HepG2 (cell line): ENCODE results near the gene TLCD1. TPM values are rescaled to one million over a fixed set of nuclear protein-coding genes. Genes with fewer than 3 reads are reported as not detected.

ENCODE experiments used
- ATAC-seq: fragments of 200-7000 bp; cut with Tn5 transposase; 3 replicates; pipeline ENCODE4 v1.9.1; 2020; ENCODE audit warnings: mild to moderate bottlenecking, moderate library complexity
- BruUV-seq: library from RNA; stranded (reverse); fragments of 400-500 nt; replicated peaks from 2 replicates; lab custom pipeline; 2021; lab: Mats Ljungman, UMichigan
- CTCF ChIA-PET: fragments of 300-600 bp; formaldehyde crosslinking; extraction: SDS; loops from one replicate; lab custom pipeline; 2021; ENCODE audit warnings: low total read pairs, inconsistent platforms, low intra/inter-chr PET ratio; lab: Yijun Ruan, JAX
- POLR2A ChIA-PET: fragments of 350-600 bp; sonication (Branson Sonifier 250); formaldehyde crosslinking; loops from one replicate; lab custom pipeline; 2020; ENCODE audit warnings: antibody characterized with exemption, inconsistent platforms; lab: Yijun Ruan, JAX
- DNase-seq: peaks from one replicate; pipeline ENCODE4 v3.0.0-alpha.2; 2015; ENCODE audit warnings: low spot score
- FAIRE-seq: peaks from 3 replicates; lab custom pipeline; 2011; peaks lifted over from hg19 to GRCh38; lab: Jason Lieb, UNC
- H2AFZ ChIP-seq: one replicate; pipeline ENCODE4 v1.6.1; 2011; ENCODE audit warnings: low read length, inconsistent platforms
- H3K27ac ChIP-seq: fragments of 300-600 bp; 3 replicates; pipeline ENCODE4 v1.8.0; 2011; ENCODE audit warnings: mixed run types, mild to moderate bottlenecking, mixed read lengths, low read length, inconsistent platforms; ENCODE audit not compliant: insufficient read depth; ENCODE audit errors: extremely low read length
- H3K27me3 ChIP-seq, 2 experiments: fragments of 200-600 bp in 1 of 2; 2 replicates in 1 of 2; 3 replicates in 1 of 2; pipeline versions ENCODE4 v1.6.0 to v1.8.0; 2011; ENCODE audit warnings: low read length in 2 of 2, mild to moderate bottlenecking in 2 of 2, moderate library complexity in 2 of 2, inconsistent platforms in 1 of 2; ENCODE audit not compliant: insufficient read depth in 2 of 2, control insufficient read depth in 1 of 2
- H3K36me3 ChIP-seq, 2 experiments: fragments of 200-600 bp in 1 of 2; replicated peaks in 1 of 2; 2 replicates in 1 of 2; 3 replicates in 1 of 2; pipeline versions ENCODE4 v1.5.1 to v1.8.0; 2011; ENCODE audit warnings: low read length in 2 of 2, inconsistent platforms in 1 of 2; ENCODE audit not compliant: insufficient read depth in 2 of 2, control insufficient read depth in 1 of 2
- H3K4me1 ChIP-seq: 2 replicates; pipeline ENCODE4 v1.5.1; 2012; ENCODE audit warnings: low read length, inconsistent platforms; ENCODE audit not compliant: insufficient read depth
- H3K4me2 ChIP-seq: 2 replicates; pipeline ENCODE4 v1.6.0; 2011; ENCODE audit warnings: low read depth, low read length, inconsistent platforms
- H3K4me3 ChIP-seq, 3 experiments: fragments of 200-600 bp in 1 of 3; sonication (generic), shearing (Covaris generic) in 1 of 3; replicated peaks in 1 of 3; 2 replicates each; pipeline ENCODE4 v1.5.1; 2011 to 2016; ENCODE audit warnings: low read length in 3 of 3, inconsistent platforms in 2 of 3, low read depth in 2 of 3, mild to moderate bottlenecking in 2 of 3, control low read depth in 1 of 3, mixed read lengths in 1 of 3; ENCODE audit not compliant: insufficient read depth in 1 of 3
- H3K79me2 ChIP-seq: one replicate; pipeline ENCODE4 v1.6.1; 2011; ENCODE audit warnings: low read length, inconsistent platforms; ENCODE audit not compliant: insufficient read depth
- H3K9ac ChIP-seq: 2 replicates; pipeline ENCODE4 v1.6.0; 2011; ENCODE audit warnings: mild to moderate bottlenecking, low read depth, low read length, inconsistent platforms; ENCODE audit not compliant: insufficient read depth
- H3K9me3 ChIP-seq: 2 replicates; pipeline ENCODE4 v1.5.1; 2012; ENCODE audit warnings: mild to moderate bottlenecking, low read length
- H4K20me1 ChIP-seq: 2 replicates; pipeline ENCODE4 v1.6.0; 2011; ENCODE audit warnings: inconsistent platforms, mild to moderate bottlenecking, low read length, moderate library complexity; ENCODE audit not compliant: insufficient read depth
- AKAP8 ChIP-seq: sonication (generic); formaldehyde crosslinking; IDR thresholded peaks from 2 replicates; pipeline ENCODE4 v1.5.1; 2020; ENCODE audit warnings: mild to moderate bottlenecking, missing genetic modification reagents
- KLF9 ChIP-seq: IDR thresholded peaks from 2 replicates; pipeline ENCODE4 v1.6.1; 2016; ENCODE audit warnings: low read depth
- MAZ ChIP-seq, 2 experiments: sonication (generic) in 1 of 2; formaldehyde crosslinking in 1 of 2; IDR thresholded peaks; 2 replicates each; pipeline versions ENCODE4 v1.5.0 to v1.6.1; 2012 to 2020; ENCODE audit warnings: low read depth in 2 of 2, mild to moderate bottlenecking in 2 of 2, borderline replicate concordance in 1 of 2, improper control_type of control experiment in 1 of 2, low read length in 1 of 2, missing genetic modification reagents in 1 of 2, moderate library complexity in 1 of 2
- ZNF232 ChIP-seq: sonication (generic); formaldehyde crosslinking; IDR thresholded peaks from 2 replicates; pipeline ENCODE4 v1.4.0; 2020; ENCODE audit warnings: missing genetic modification reagents, borderline replicate concordance
- ZNF510 ChIP-seq: sonication (generic); formaldehyde crosslinking; IDR thresholded peaks from 2 replicates; pipeline ENCODE4 v1.4.0; 2020; ENCODE audit warnings: low read depth, mild to moderate bottlenecking, missing genetic modification reagents
- ZNF619 ChIP-seq: sonication (generic); formaldehyde crosslinking; IDR thresholded peaks from 2 replicates; pipeline ENCODE4 v1.4.0; 2020; ENCODE audit warnings: mild to moderate bottlenecking, missing genetic modification reagents
- ZNF776 ChIP-seq: sonication (generic); formaldehyde crosslinking; IDR thresholded peaks from 2 replicates; pipeline ENCODE4 v1.4.0; 2020; ENCODE audit warnings: mild to moderate bottlenecking, missing genetic modification reagents
- ZNF790 ChIP-seq: sonication (generic); formaldehyde crosslinking; IDR thresholded peaks from 2 replicates; pipeline ENCODE4 v1.8.0; 2022; ENCODE audit warnings: missing genetic modification reagents, mild to moderate bottlenecking, borderline replicate concordance
- WGBS: methylation state at CpG from one replicate; pipeline ENCODE4 v1.1.6; 2017; ENCODE audit warnings: low lambda C conversion rate; 5-methylcytosine and 5-hydroxymethylcytosine counted together
- in situ Hi-C: cut with HindIII; loops from 2 replicates; pipeline ENCODE4 v1.10.0; 2017; ENCODE audit warnings: low pct_unique_long_range_greater_than_20kb; ENCODE audit not compliant: extremely low pct_ligation_motif_present
- intact Hi-C: fragments of 100-400 bp; cut with micrococcal nuclease; formaldehyde crosslinking; loops from one replicate; pipeline ENCODE4 v1.10.0; 2022; ENCODE audit not compliant: unreplicated experiment
- polyA plus RNA-seq, 8 experiments: library from polyadenylated mRNA; depleted of rRNA in 3 of 8; stranded (reverse) in 7 of 8; unstranded in 1 of 8; fragments of >200 nt; fragmentation: Illumina TruSeq in 4 of 8; extraction: Trizol in 4 of 8; gene quantifications; 2 replicates each; pipeline versions ENCODE4 v1.2.1 to v1.2.3, GENCODE V29; 2011 to 2016; ENCODE audit warnings: low read depth in 4 of 8, missing spikeins in 1 of 8, mixed read lengths in 1 of 8; ENCODE audit not compliant: insufficient read depth in 1 of 8
- total RNA-seq, 5 experiments: library from RNA; depleted of rRNA; stranded (reverse); fragments of >200 nt; fragmentation: Illumina TruSeq; extraction: Trizol; gene quantifications; 2 replicates each; pipeline ENCODE4 v1.2.3, GENCODE V29; 2016; ENCODE audit warnings: low read depth in 1 of 5
- TF ChIP-seq, protein P1 (sequence below): sonication (generic); formaldehyde crosslinking; conservative IDR thresholded peaks from 2 replicates; pipeline ENCODE4 v1.4.0; 2020; ENCODE audit warnings: missing genetic modification reagents
- TF ChIP-seq, protein P2 (sequence below): sonication (generic); formaldehyde crosslinking; IDR thresholded peaks from 2 replicates; pipeline ENCODE4 v1.4.0; 2020; ENCODE audit warnings: missing genetic modification reagents
- TF ChIP-seq, protein P3 (sequence below): fragments of 450-650 bp; IDR thresholded peaks from 2 replicates; pipeline ENCODE4 v1.6.1; 2017
- TF ChIP-seq, protein P4 (sequence below): sonication (generic); formaldehyde crosslinking; IDR thresholded peaks from 2 replicates; pipeline ENCODE4 v1.4.0; 2020; ENCODE audit warnings: mild to moderate bottlenecking, missing genetic modification reagents
- TF ChIP-seq, protein P5 (sequence below): sonication (generic); formaldehyde crosslinking; conservative IDR thresholded peaks from 2 replicates; pipeline ENCODE4 v1.8.0; 2022; ENCODE audit warnings: missing genetic modification reagents

The TLCD1 gene
- total and polyA plus RNA-seq, 2 of the 13 experiments (the other 11 are each of a cell fraction or from before 2014, with no cell fraction given) = 14.9 to 19.6 TPM

DNA sequence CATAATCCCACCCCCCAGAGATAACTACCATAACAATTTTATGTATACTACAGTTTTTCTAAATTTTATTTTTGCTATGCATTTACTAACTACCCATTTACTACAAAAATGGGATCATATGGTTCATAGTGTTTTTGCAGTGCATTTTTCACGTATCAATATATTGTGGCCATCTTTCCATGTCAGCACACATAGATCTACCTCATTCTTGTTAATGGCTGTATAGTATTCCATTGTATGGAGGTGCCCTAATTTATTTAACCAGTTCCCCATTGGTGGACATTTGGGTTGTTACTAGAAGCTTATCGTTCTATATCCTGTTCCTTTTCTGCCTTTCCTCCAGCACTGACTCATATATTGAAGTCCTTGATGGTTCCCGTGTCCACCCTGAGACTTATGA lies 37.0 kb downstream of the TLCD1 start:
- Histone ChIP-seq H4K20me1 (no peaks in the 10 kb centered on the region), H3K4me1 (0 out of 2 replicates have a peak, but pooled peaks cover 7% of the 10 kb centered on the region), H3K27me3 (no peaks in the 10 kb centered on the region), H3K9ac (no peak overlapping the region), H3K4me2 (no peak overlapping the region), H3K36me3 (peaks cover 48 to 83% of the 10 kb centered on the region in 2 experiments), H2AFZ (no peak overlapping the region), H3K9me3 (no peaks in the 10 kb centered on the region), H3K4me3 (no peak overlapping the region), H3K27ac (no peak overlapping the region), H3K79me2 (no peaks in the 10 kb centered on the region)
- FAIRE-seq = no peak
- WGBS = 98% methylated on average over 3 of the region's 3 CpGs
- in situ Hi-C loops = no loop called here
- ChIA-PET POLR2A (interaction anchor here (1.0 to 2.9 kb wide), 3 partner anchors 10 to 45 kb away, joined by 3 to 13 read pairs (median 9); partner anchors contain the start of gene RPL23A), CTCF (interaction anchor here (1.7 kb wide), 1 partner anchor 61 kb away, joined by 4 read pairs; no protein-coding TSS in a partner anchor)
- no TSS peak for BruUV-seq
- intact Hi-C loops = no loop called here
- no peak for ATAC-seq
- DNase-seq = no peak
- TF ChIP-seq, protein P1, sequence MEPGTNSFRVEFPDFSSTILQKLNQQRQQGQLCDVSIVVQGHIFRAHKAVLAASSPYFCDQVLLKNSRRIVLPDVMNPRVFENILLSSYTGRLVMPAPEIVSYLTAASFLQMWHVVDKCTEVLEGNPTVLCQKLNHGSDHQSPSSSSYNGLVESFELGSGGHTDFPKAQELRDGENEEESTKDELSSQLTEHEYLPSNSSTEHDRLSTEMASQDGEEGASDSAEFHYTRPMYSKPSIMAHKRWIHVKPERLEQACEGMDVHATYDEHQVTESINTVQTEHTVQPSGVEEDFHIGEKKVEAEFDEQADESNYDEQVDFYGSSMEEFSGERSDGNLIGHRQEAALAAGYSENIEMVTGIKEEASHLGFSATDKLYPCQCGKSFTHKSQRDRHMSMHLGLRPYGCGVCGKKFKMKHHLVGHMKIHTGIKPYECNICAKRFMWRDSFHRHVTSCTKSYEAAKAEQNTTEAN (CRISPR knock-in tag) = no peak
- TF ChIP-seq, protein P2, sequence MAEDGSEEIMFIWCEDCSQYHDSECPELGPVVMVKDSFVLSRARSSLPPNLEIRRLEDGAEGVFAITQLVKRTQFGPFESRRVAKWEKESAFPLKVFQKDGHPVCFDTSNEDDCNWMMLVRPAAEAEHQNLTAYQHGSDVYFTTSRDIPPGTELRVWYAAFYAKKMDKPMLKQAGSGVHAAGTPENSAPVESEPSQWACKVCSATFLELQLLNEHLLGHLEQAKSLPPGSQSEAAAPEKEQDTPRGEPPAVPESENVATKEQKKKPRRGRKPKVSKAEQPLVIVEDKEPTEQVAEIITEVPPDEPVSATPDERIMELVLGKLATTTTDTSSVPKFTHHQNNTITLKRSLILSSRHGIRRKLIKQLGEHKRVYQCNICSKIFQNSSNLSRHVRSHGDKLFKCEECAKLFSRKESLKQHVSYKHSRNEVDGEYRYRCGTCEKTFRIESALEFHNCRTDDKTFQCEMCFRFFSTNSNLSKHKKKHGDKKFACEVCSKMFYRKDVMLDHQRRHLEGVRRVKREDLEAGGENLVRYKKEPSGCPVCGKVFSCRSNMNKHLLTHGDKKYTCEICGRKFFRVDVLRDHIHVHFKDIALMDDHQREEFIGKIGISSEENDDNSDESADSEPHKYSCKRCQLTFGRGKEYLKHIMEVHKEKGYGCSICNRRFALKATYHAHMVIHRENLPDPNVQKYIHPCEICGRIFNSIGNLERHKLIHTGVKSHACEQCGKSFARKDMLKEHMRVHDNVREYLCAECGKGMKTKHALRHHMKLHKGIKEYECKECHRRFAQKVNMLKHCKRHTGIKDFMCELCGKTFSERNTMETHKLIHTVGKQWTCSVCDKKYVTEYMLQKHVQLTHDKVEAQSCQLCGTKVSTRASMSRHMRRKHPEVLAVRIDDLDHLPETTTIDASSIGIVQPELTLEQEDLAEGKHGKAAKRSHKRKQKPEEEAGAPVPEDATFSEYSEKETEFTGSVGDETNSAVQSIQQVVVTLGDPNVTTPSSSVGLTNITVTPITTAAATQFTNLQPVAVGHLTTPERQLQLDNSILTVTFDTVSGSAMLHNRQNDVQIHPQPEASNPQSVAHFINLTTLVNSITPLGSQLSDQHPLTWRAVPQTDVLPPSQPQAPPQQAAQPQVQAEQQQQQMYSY (CRISPR knock-in tag) = no peak
- TF ChIP-seq, protein P3, sequence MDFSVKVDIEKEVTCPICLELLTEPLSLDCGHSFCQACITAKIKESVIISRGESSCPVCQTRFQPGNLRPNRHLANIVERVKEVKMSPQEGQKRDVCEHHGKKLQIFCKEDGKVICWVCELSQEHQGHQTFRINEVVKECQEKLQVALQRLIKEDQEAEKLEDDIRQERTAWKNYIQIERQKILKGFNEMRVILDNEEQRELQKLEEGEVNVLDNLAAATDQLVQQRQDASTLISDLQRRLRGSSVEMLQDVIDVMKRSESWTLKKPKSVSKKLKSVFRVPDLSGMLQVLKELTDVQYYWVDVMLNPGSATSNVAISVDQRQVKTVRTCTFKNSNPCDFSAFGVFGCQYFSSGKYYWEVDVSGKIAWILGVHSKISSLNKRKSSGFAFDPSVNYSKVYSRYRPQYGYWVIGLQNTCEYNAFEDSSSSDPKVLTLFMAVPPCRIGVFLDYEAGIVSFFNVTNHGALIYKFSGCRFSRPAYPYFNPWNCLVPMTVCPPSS = no peak
- TF ChIP-seq, protein P4, sequence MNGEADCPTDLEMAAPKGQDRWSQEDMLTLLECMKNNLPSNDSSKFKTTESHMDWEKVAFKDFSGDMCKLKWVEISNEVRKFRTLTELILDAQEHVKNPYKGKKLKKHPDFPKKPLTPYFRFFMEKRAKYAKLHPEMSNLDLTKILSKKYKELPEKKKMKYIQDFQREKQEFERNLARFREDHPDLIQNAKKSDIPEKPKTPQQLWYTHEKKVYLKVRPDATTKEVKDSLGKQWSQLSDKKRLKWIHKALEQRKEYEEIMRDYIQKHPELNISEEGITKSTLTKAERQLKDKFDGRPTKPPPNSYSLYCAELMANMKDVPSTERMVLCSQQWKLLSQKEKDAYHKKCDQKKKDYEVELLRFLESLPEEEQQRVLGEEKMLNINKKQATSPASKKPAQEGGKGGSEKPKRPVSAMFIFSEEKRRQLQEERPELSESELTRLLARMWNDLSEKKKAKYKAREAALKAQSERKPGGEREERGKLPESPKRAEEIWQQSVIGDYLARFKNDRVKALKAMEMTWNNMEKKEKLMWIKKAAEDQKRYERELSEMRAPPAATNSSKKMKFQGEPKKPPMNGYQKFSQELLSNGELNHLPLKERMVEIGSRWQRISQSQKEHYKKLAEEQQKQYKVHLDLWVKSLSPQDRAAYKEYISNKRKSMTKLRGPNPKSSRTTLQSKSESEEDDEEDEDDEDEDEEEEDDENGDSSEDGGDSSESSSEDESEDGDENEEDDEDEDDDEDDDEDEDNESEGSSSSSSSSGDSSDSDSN = no peak
- TF ChIP-seq, protein P5, sequence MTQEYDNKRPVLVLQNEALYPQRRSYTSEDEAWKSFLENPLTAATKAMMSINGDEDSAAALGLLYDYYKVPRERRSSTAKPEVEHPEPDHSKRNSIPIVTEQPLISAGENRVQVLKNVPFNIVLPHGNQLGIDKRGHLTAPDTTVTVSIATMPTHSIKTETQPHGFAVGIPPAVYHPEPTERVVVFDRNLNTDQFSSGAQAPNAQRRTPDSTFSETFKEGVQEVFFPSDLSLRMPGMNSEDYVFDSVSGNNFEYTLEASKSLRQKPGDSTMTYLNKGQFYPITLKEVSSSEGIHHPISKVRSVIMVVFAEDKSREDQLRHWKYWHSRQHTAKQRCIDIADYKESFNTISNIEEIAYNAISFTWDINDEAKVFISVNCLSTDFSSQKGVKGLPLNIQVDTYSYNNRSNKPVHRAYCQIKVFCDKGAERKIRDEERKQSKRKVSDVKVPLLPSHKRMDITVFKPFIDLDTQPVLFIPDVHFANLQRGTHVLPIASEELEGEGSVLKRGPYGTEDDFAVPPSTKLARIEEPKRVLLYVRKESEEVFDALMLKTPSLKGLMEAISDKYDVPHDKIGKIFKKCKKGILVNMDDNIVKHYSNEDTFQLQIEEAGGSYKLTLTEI = no peak
- TF ChIP-seq ZNF776 (CRISPR knock-in tag) = no peak
- no peak for TF ChIP-seq ZNF510 (CRISPR knock-in tag)
- no peak for TF ChIP-seq MAZ (IDR thresholded peaks at IDR 0.05; ENCODE audit: borderline replicate concordance, low read depth, low read length)
- TF ChIP-seq MAZ (CRISPR knock-in tag; IDR thresholded peaks at IDR 0.05; ENCODE audit: low read depth) = no peak
- TF ChIP-seq ZNF232 (CRISPR knock-in tag) = no peak
- TF ChIP-seq AKAP8 (CRISPR knock-in tag) = no peak
- no peak for TF ChIP-seq ZNF790 (CRISPR knock-in tag)
- TF ChIP-seq KLF9 (CRISPR knock-in tag) = no peak
- no peak for TF ChIP-seq ZNF619
